Astrocyte (in vitro differentiated cells and primary cell): ENCODE data around the gene RPS14. TPM values are rescaled to one million over a fixed set of nuclear protein-coding genes. Genes with fewer than 3 reads are reported as not detected.
A peak's percentile ranks its signal among the peaks of the same experiment; 100 is the strongest.

Source experiments
- DNase-seq: peaks from one replicate; pipeline ENCODE4 v3.0.0-alpha.2; 2010; ENCODE audit warnings: low read depth
- FAIRE-seq: peaks from 2 replicates; lab custom pipeline; 2011; peaks lifted over from hg19 to GRCh38; lab: Jason Lieb, UNC
- H2AFZ ChIP-seq: 2 replicates; pipeline ENCODE4 v1.6.0; 2012; ENCODE audit warnings: low read depth, low read length, inconsistent platforms
- H3K27ac ChIP-seq: 2 replicates; pipeline ENCODE4 v1.5.1; 2011; ENCODE audit warnings: low read depth, low read length, inconsistent platforms
- H3K27me3 ChIP-seq: 2 replicates; pipeline ENCODE4 v1.6.0; 2011; ENCODE audit warnings: low read length, inconsistent platforms; ENCODE audit not compliant: insufficient read depth
- H3K36me3 ChIP-seq: 2 replicates; pipeline ENCODE4 v1.5.1; 2011; ENCODE audit warnings: low read length, inconsistent platforms; ENCODE audit not compliant: insufficient read depth
- H3K4me1 ChIP-seq: 2 replicates; pipeline ENCODE4 v1.5.1; 2011; ENCODE audit warnings: low read length, inconsistent platforms; ENCODE audit not compliant: insufficient read depth
- H3K4me2 ChIP-seq: 2 replicates; pipeline ENCODE4 v1.6.0; 2012; ENCODE audit warnings: low read length, inconsistent platforms
- H3K4me3 ChIP-seq: 2 replicates; pipeline ENCODE4 v1.5.1; 2011; ENCODE audit warnings: low read depth, mild to moderate bottlenecking, low read length, inconsistent platforms; ENCODE audit not compliant: insufficient read depth
- H3K79me2 ChIP-seq: 2 replicates; pipeline ENCODE4 v1.6.0; 2012; ENCODE audit warnings: mild to moderate bottlenecking, low read length, inconsistent platforms; ENCODE audit not compliant: insufficient read depth
- H3K9ac ChIP-seq: 2 replicates; pipeline ENCODE4 v1.6.0; 2012; ENCODE audit warnings: mild to moderate bottlenecking, low read length, inconsistent platforms
- H3K9me3 ChIP-seq: 2 replicates; pipeline ENCODE4 v1.5.1; 2012; ENCODE audit warnings: low read depth, mild to moderate bottlenecking, low read length, inconsistent platforms; ENCODE audit not compliant: insufficient read depth
- H4K20me1 ChIP-seq: 2 replicates; pipeline ENCODE4 v1.6.0; 2012; ENCODE audit warnings: low read length, inconsistent platforms; ENCODE audit not compliant: insufficient read depth
- H3K27ac Mint-ChIP-seq: one replicate; pipeline ENCODE4 v1.8.0; 2021; ENCODE audit warnings: mild to moderate bottlenecking, mixed read lengths; ENCODE audit not compliant: unreplicated experiment
- H3K27me3 Mint-ChIP-seq: one replicate; pipeline ENCODE4 v1.8.0; 2021; ENCODE audit warnings: low read depth, mixed read lengths; ENCODE audit not compliant: unreplicated experiment
- H3K36me3 Mint-ChIP-seq: one replicate; pipeline ENCODE4 v1.8.0; 2021; ENCODE audit warnings: low read depth, mixed read lengths; ENCODE audit not compliant: unreplicated experiment
- H3K4me1 Mint-ChIP-seq: one replicate; pipeline ENCODE4 v1.8.0; 2021; ENCODE audit warnings: low read depth, mixed read lengths; ENCODE audit not compliant: unreplicated experiment
- H3K4me3 Mint-ChIP-seq: one replicate; pipeline ENCODE4 v1.8.0; 2021; ENCODE audit warnings: mild to moderate bottlenecking, moderate library complexity, mixed read lengths; ENCODE audit not compliant: unreplicated experiment
- H3K9me3 Mint-ChIP-seq: one replicate; pipeline ENCODE4 v1.8.0; 2021; ENCODE audit warnings: mild to moderate bottlenecking, mixed read lengths; ENCODE audit not compliant: unreplicated experiment
- EZH2 ChIP-seq: IDR thresholded peaks from 2 replicates; pipeline ENCODE4 v1.6.1; 2012; ENCODE audit warnings: mild to moderate bottlenecking, low read length, inconsistent platforms; ENCODE audit not compliant: insufficient read depth
- total RNA-seq: library from RNA; stranded (reverse); gene quantifications from 2 replicates; pipeline ENCODE4 v1.2.1, GENCODE V29; 2021
- TF ChIP-seq, protein P1 (sequence below): IDR thresholded peaks from 2 replicates; pipeline ENCODE4 v1.5.1; 2011; ENCODE audit warnings: low read depth, mild to moderate bottlenecking, inconsistent platforms, low read length, moderate library complexity; ENCODE audit not compliant: insufficient read depth

RPS14 gene
- total RNA-seq, 1 donor from 2014 or later: 2,054 TPM

DNA sequence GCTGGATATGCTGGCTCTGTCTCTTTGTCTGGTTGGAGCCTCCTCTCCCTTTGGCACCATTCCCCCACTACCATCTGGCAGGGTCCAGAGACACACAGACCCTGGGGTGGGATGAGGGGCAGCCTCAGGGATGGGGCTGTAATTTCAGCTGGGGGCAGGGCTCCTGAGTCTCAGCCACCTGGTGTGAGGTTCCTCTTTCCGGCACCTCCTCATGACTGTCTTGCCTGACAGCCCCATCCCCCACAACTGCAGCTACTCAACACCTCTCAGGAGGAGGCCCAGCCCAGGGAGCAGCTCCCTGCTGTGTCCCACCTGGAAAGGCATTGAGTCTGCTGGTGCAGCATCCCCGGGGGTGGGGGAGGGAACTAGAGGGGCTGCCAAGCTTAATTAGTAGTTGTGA lies 11.7 kb upstream of the RPS14 start:
- DNase-seq: no peak
- H3K4me2 ChIP-seq: no peak overlapping the region
- H3K9me3 Mint-ChIP-seq: peaks cover 1% of the 10 kb centered on the region

DNA sequence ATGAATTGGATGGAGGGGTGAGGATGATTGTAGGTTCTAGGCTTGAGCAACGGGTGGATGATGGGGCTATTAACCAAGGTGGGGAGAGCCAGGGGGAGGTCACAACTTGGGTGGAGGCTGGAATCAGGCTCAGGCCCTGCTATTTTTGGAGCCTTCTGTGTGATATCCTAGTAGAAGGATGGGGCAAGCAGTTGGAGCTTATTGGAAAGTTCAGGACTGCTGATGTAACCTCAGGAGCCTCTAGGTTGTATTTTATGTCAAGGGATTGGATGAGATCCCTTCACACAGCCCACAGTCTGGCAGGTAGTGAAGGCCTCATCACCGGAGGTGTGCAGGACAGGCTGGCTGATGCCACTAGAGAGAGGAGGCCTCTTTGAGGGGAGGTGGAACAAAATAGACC lies 11.2 kb upstream of the RPS14 start:
- H3K36me3 ChIP-seq: no peaks in the 10 kb centered on the region
- H3K27me3 ChIP-seq: no peaks in the 10 kb centered on the region
- no peak overlapping the region for H3K27ac ChIP-seq
- no peaks in the 10 kb centered on the region for H4K20me1 ChIP-seq
- H3K36me3 Mint-ChIP-seq: no peaks in the 10 kb centered on the region
- H2AFZ ChIP-seq: no peak overlapping the region
- peak overlapping the region; percentile 38 for H3K27ac Mint-ChIP-seq
- no peaks in the 10 kb centered on the region for H3K79me2 ChIP-seq
- H3K9ac ChIP-seq: no peak overlapping the region
- H3K4me3 ChIP-seq: no peak overlapping the region
- peaks cover 33% of the 10 kb centered on the region for H3K4me1 Mint-ChIP-seq
- peaks cover 1% of the 10 kb centered on the region for H3K9me3 Mint-ChIP-seq
- no peaks in the 10 kb centered on the region for H3K9me3 ChIP-seq
- H3K4me2 ChIP-seq: no peak overlapping the region
- no peak overlapping the region for H3K4me3 Mint-ChIP-seq
- TF ChIP-seq, protein P1, sequence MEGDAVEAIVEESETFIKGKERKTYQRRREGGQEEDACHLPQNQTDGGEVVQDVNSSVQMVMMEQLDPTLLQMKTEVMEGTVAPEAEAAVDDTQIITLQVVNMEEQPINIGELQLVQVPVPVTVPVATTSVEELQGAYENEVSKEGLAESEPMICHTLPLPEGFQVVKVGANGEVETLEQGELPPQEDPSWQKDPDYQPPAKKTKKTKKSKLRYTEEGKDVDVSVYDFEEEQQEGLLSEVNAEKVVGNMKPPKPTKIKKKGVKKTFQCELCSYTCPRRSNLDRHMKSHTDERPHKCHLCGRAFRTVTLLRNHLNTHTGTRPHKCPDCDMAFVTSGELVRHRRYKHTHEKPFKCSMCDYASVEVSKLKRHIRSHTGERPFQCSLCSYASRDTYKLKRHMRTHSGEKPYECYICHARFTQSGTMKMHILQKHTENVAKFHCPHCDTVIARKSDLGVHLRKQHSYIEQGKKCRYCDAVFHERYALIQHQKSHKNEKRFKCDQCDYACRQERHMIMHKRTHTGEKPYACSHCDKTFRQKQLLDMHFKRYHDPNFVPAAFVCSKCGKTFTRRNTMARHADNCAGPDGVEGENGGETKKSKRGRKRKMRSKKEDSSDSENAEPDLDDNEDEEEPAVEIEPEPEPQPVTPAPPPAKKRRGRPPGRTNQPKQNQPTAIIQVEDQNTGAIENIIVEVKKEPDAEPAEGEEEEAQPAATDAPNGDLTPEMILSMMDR: no peak
- no peak for TF ChIP-seq EZH2
- no peak for FAIRE-seq
- H3K4me1 ChIP-seq: peaks cover 8% of the 10 kb centered on the region
- DNase-seq: no peak
- H3K27me3 Mint-ChIP-seq: no peaks in the 10 kb centered on the region

More for the DNA sequence above, 11.7 kb upstream of the RPS14 start:
- Histone ChIP-seq H3K9me3 (no peaks in the 10 kb centered on the region), H3K4me1 (peaks cover 8% of the 10 kb centered on the region), H3K79me2 (no peaks in the 10 kb centered on the region), H3K27me3 (no peaks in the 10 kb centered on the region), H3K9ac (no peak overlapping the region), H3K36me3 (no peaks in the 10 kb centered on the region), H3K27ac (no peak overlapping the region), H4K20me1 (no peaks in the 10 kb centered on the region), H3K4me3 (no peak overlapping the region), H2AFZ (no peak overlapping the region)
- Mint-ChIP-seq H3K4me3 (no peak overlapping the region), H3K36me3 (no peaks in the 10 kb centered on the region), H3K27ac (no peak overlapping the region), H3K27me3 (no peaks in the 10 kb centered on the region), H3K4me1 (peaks cover 33% of the 10 kb centered on the region)
- FAIRE-seq: no peak
- TF ChIP-seq, protein P1: no peak
- no peak for TF ChIP-seq EZH2

DNA sequence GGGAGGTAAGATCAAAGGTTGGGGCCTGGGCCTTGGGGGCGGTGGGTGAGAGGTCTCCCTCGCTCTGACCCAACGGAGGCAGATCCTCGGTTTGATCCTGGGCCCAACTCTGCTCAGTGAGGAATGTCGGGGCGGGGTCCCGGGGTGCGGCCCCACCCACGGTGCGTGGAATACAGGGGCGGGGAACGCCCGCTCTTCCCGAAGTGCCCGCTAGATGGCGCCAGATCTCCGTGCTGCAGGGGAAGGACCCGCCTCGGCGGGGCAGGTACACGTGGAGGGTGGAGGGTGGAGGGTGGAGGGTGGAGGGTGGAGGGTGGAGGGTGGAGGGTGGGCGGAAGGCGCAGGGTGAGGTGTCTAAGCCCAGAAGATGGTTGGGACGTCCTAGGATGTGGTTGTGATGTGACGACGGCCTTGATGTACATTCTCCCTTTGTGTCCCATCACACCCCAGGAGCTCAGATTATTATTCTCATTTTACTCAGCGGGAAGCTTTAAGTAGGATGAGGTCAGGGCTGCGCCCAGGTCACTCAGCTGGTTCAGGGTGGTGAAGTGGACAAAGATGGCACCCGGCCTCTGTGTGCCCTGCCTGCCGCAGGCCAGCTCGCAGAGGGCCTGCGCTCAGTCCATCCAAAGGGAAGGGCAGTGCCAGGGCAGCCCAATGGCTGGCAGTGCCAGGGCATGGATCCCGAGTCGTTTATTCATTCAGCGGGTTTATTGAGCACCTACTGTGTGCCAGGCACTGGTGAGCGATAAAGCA lies 9.4 kb upstream of the RPS14 start:
- Mint-ChIP-seq H3K4me1 (peaks cover 25% of the 10 kb centered on the region), H3K27me3 (no peaks in the 10 kb centered on the region), H3K9me3 (peaks cover 1% of the 10 kb centered on the region), H3K27ac (peak overlapping the region; percentile 72), H3K4me3 (no peak overlapping the region), H3K36me3 (no peaks in the 10 kb centered on the region)
- H3K4me1 ChIP-seq: no peaks in the 10 kb centered on the region
- peak overlapping the region; percentile 73 for H3K4me2 ChIP-seq
- no peak overlapping the region for H3K4me3 ChIP-seq
- no peak for TF ChIP-seq EZH2
- TF ChIP-seq, protein P1: peak; percentile 45
- peak overlapping the region; percentile 68 for H2AFZ ChIP-seq
- no peaks in the 10 kb centered on the region for H4K20me1 ChIP-seq
- H3K27ac ChIP-seq: no peak overlapping the region
- peak overlapping the region; percentile 56 for H3K9ac ChIP-seq
- DNase-seq: no peak
- no peaks in the 10 kb centered on the region for H3K9me3 ChIP-seq
- no peaks in the 10 kb centered on the region for H3K36me3 ChIP-seq
- no peaks in the 10 kb centered on the region for H3K79me2 ChIP-seq
- no peaks in the 10 kb centered on the region for H3K27me3 ChIP-seq
- no peak for FAIRE-seq
